Fibroblast of mammary gland (primary cell): ENCODE data around the gene TREML2.
"Not testable (repeated sequence)": the region's sequence is repeated elsewhere in the genome, so short reads cannot be mapped to it uniquely, and the experiment has no call there.

Source experiments
- DNase-seq: peaks from one replicate; pipeline ENCODE4 v3.0.0-alpha.2; 2010; ENCODE audit warnings: low read depth
- H3K4me3 ChIP-seq: 2 replicates; pipeline ENCODE4 v1.5.1; 2011; ENCODE audit warnings: low read depth, mild to moderate bottlenecking, low read length, moderate library complexity; ENCODE audit not compliant: control insufficient read depth
- CTCF ChIP-seq: conservative IDR thresholded peaks from 2 replicates; pipeline ENCODE4 v1.5.1; 2011; ENCODE audit warnings: low read depth, low read length, inconsistent platforms; ENCODE audit not compliant: control insufficient read depth, insufficient read depth

Gene TREML2

DNA sequence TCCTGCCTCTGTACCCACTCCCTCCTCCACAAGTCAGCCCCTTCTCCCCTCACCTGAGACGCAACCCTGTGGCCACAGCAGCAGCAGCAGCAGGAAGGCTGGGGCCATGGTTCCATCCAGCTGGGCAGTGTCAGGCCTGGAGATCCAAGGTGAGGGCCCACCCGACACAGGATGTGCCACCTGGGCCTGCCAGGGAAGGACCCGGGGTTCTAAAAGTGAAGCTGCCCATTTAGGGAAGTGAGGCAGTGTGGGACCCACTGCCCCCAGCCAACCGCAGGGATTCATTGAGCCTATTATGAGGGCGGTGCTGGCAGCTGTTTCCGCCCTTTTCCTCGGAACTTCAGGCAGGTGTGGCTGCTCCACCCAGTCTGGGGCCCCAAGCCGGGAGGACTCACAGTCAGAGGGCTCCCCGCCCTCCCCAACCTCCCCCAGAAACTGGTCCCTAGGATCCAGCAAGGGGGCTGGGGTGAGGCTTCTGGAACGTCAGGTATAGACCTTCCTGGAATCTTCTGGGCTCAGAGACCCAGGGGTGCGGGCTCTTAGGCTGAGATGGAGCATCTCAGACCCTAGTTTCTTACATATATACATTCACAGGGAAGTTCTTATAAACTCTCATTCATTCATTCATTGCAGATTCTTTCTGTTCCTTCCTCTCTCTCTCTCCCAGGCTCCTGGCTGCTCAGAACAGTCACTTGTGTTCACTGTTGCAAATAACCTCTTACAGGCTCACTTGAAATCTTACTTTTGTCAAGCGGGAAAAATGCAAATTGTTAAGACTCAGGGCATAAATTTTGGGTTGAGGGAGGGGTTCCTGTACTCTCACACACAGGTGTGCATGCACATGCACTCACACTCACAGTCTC, at the start of gene TREML2:
Gene TREML2 (minus strand): TSS at position 249 of the 863 bp plus-strand sequence. CDS start 141 bp downstream, at position 108.
- no peak for DNase-seq
- no peak for TF ChIP-seq CTCF
- no peak within 1 kb of the TSS for H3K4me3 ChIP-seq

DNA sequence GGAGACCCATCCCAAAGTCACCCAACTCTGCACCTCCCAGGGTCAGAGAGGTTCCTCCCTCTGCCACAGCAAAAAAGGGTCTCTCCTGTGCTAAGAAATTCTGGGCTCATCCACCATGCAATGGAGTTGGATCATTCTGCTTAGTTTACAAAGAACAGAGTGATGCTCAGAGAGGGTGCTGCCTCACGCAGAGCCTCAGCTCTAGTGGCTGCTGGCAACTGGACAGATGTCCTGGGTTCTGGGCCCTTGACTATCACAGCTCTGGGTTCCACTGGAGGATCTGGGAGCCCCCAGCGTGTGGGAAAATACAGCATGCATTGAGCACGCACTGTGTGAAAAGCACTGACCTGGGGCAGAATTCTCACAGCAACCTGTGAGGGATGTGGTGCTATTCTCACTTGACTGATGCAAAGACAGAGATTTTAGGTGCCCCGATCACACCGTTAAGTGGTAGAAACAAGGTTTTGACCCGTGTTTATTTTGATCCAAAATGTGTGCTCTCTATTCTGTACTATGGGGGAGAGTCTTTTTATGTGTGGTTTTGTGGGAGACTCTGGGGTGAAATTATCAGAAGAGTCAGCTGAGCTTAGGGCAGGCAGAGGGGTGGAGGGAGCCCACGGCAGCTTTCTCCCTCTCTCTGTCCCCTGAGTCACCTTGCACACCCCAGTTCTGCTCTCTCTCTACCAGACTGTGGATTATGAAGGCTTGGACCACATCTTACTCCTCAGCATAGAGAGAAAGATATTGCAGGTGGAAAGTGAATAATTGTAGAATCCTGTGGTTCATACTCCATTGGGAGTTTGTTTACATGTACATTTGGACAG, 47.1 kb upstream of the TREML2 start:
- TF ChIP-seq CTCF, result no peak
- no peak overlapping the region for H3K4me3 ChIP-seq
- no peak for DNase-seq

GRCh38 chr6:41247288-41247865, 46.4 kb upstream of the TREML2 start:
- DNase-seq, result no peak
- no peak overlapping the region for H3K4me3 ChIP-seq
- TF ChIP-seq CTCF, result no peak

DNA sequence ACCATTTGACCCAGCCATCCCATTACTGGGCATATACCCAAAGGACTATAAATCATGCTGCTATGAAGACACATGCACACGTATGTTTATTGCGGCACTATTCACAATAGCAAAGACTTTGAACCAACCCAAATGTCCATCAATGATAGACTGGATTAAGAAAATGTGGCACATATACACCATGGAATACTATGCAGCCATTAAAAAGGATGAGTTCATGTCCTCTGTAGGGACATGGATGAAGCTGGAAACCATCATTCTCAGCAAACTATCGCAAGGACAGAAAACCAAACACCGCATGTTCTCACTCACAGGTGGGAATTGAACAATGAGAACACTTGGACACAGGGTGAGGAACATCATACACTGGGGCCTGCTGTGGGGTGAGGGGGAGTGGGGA, 45.6 kb upstream of the TREML2 start:
- DNase-seq, H3K4me3 ChIP-seq: not testable (repeated sequence)

GRCh38 chr6:41239467-41240159, 38.7 kb upstream of the TREML2 start:
- DNase-seq, result no peak
- H3K4me3 ChIP-seq, result no peak overlapping the region
- TF ChIP-seq CTCF, result no peak

DNA sequence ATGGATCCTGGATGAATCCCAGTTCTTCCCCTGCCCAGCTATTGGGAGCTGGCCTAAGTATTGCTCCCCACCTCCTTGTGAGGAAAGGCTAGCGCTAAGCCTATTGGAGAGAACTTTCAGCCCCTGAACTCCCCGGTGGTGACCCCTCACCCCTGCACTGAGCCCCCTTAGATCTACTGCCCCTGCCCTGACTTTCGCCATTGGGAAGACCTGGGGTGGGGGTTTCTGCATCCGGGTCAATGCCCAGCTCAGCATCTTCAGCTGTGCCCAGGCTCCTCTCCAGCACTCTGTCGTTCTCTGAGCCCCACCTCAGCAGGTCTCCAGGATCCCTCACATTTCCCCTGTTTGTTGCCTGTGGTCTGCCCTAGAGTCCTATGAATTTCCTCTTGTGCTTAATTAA, 36.2 kb upstream of the TREML2 start:
- TF ChIP-seq CTCF, result no peak
- H3K4me3 ChIP-seq, result no peak overlapping the region
- no peak for DNase-seq
